ENCODE results near the gene ARMC12.

Gene ARMC12

GRCh38 chr6:35782424-35782823, 45.6 kb downstream of the ARMC12 start:
- no peak for DNase-seq (ENCODE audit: low read depth, low spot score)
- Histone ChIP-seq H3K9me3 (ENCODE audit: low read depth, low read length) (no peaks in the 10 kb centered on the region), H3K36me3 (ENCODE audit: insufficient read depth, low read length) (no peaks in the 10 kb centered on the region), H3K9ac (ENCODE audit: insufficient read length) (no peak overlapping the region), H3K27ac (no peak overlapping the region), H3K4me3 (no peak overlapping the region)
- TF ChIP-seq EZH2 (IDR thresholded peaks at IDR 0.05), result no peak

GRCh38 chr6:35784200-35784599, 47.4 kb downstream of the ARMC12 start:
- H3K27ac ChIP-seq, result no peak overlapping the region
- H3K9me3 ChIP-seq (ENCODE audit: low read depth, low read length), result no peaks in the 10 kb centered on the region
- no peaks in the 10 kb centered on the region for H3K36me3 ChIP-seq (ENCODE audit: insufficient read depth, low read length)
- H3K9ac ChIP-seq (ENCODE audit: insufficient read length), result no peak overlapping the region
- DNase-seq (ENCODE audit: low read depth, low spot score), result no peak
- H3K4me3 ChIP-seq, result no peak overlapping the region
- no peak for TF ChIP-seq POLR2AphosphoS5 (IDR thresholded peaks at IDR 0.05; ENCODE audit: borderline replicate concordance, low read depth, low read length)
- no peak for TF ChIP-seq EZH2 (IDR thresholded peaks at IDR 0.05)
- TF ChIP-seq FOXP2 (optimal IDR thresholded peaks at IDR 0.05; ENCODE audit: control extremely low read depth, extremely low read length, insufficient read depth), result no peak

GRCh38 chr6:35786272-35786671, 49.4 kb downstream of the ARMC12 start:
- no peak overlapping the region for H3K27ac ChIP-seq
- no peaks in the 10 kb centered on the region for H3K36me3 ChIP-seq (ENCODE audit: insufficient read depth, low read length)
- no peak for TF ChIP-seq FOXP2 (optimal IDR thresholded peaks at IDR 0.05; ENCODE audit: control extremely low read depth, extremely low read length, insufficient read depth)
- no peak overlapping the region; the same call in 1 of the 2 replicates for H3K4me3 ChIP-seq
- no peak for DNase-seq (ENCODE audit: low read depth, low spot score)
- no peaks in the 10 kb centered on the region for H3K9me3 ChIP-seq (ENCODE audit: low read depth, low read length)
- H3K9ac ChIP-seq (ENCODE audit: insufficient read length), result no peak overlapping the region

GRCh38 chr6:35786810-35787209, 50.0 kb downstream of the ARMC12 start:
- Histone ChIP-seq H3K4me3 (peak overlapping the region; percentile 51), H3K27ac (no peak overlapping the region), H3K36me3 (ENCODE audit: insufficient read depth, low read length) (no peaks in the 10 kb centered on the region), H3K9me3 (ENCODE audit: low read depth, low read length) (no peaks in the 10 kb centered on the region), H3K9ac (ENCODE audit: insufficient read length) (no peak overlapping the region)
- DNase-seq (ENCODE audit: low read depth, low spot score), result no peak
- TF ChIP-seq FOXP2 (optimal IDR thresholded peaks at IDR 0.05; ENCODE audit: control extremely low read depth, extremely low read length, insufficient read depth) (no peak), EZH2 (IDR thresholded peaks at IDR 0.05) (no peak), POLR2AphosphoS5 (IDR thresholded peaks at IDR 0.05; ENCODE audit: borderline replicate concordance, low read depth, low read length) (no peak)

GRCh38 chr6:35787266-35788218, 50.7 kb downstream of the ARMC12 start:
- DNase-seq (ENCODE audit: low read depth, low spot score), result no peak
- Histone ChIP-seq H3K9me3 (ENCODE audit: low read depth, low read length) (no peaks in the 10 kb centered on the region), H3K36me3 (ENCODE audit: insufficient read depth, low read length) (no peaks in the 10 kb centered on the region), H3K9ac (ENCODE audit: insufficient read length) (no peak overlapping the region), H3K27ac (no peak overlapping the region), H3K4me3 (peak overlapping the region; percentile 51)
- TF ChIP-seq EZH2 (IDR thresholded peaks at IDR 0.05), result no peak

GRCh38 chr6:35788423-35788982, 51.7 kb downstream of the ARMC12 start:
- no peaks in the 10 kb centered on the region for H3K9me3 ChIP-seq (ENCODE audit: low read depth, low read length)
- no peaks in the 10 kb centered on the region for H3K36me3 ChIP-seq (ENCODE audit: insufficient read depth, low read length)
- H3K27ac ChIP-seq, result no peak overlapping the region
- no peak overlapping the region for H3K9ac ChIP-seq (ENCODE audit: insufficient read length)
- no peak for TF ChIP-seq POLR2AphosphoS5 (IDR thresholded peaks at IDR 0.05; ENCODE audit: borderline replicate concordance, low read depth, low read length)
- no peak for TF ChIP-seq FOXP2 (optimal IDR thresholded peaks at IDR 0.05; ENCODE audit: control extremely low read depth, extremely low read length, insufficient read depth)
- TF ChIP-seq EZH2 (IDR thresholded peaks at IDR 0.05), result no peak
- no peak for DNase-seq (ENCODE audit: low read depth, low spot score)
- no peak overlapping the region for H3K4me3 ChIP-seq

- Histone ChIP-seq H3K27ac (no peak overlapping the region), H3K36me3 (ENCODE audit: insufficient read depth, low read length) (no peaks in the 10 kb centered on the region), H3K9me3 (ENCODE audit: low read depth, low read length) (no peaks in the 10 kb centered on the region), H3K9ac (ENCODE audit: insufficient read length) (no peak overlapping the region), H3K4me3 (no peak overlapping the region)
- no peak for DNase-seq (ENCODE audit: low read depth, low spot score)
- TF ChIP-seq EZH2 (IDR thresholded peaks at IDR 0.05) (no peak), FOXP2 (optimal IDR thresholded peaks at IDR 0.05; ENCODE audit: control extremely low read depth, extremely low read length, insufficient read depth) (no peak), POLR2AphosphoS5 (IDR thresholded peaks at IDR 0.05; ENCODE audit: borderline replicate concordance, low read depth, low read length) (no peak)
These were observed 53.9 kb downstream of the ARMC12 start for GRCh38 chr6:35790683-35791082.

- H3K36me3 ChIP-seq (ENCODE audit: insufficient read depth, low read length), result no peaks in the 10 kb centered on the region
- H3K9me3 ChIP-seq (ENCODE audit: low read depth, low read length), result no peaks in the 10 kb centered on the region
- H3K9ac ChIP-seq (ENCODE audit: insufficient read length), result no peak overlapping the region
- no peak for DNase-seq (ENCODE audit: low read depth, low spot score)
- H3K4me3 ChIP-seq, result no peak overlapping the region
- TF ChIP-seq EZH2 (IDR thresholded peaks at IDR 0.05) (no peak), POLR2AphosphoS5 (IDR thresholded peaks at IDR 0.05; ENCODE audit: borderline replicate concordance, low read depth, low read length) (no peak), FOXP2 (optimal IDR thresholded peaks at IDR 0.05; ENCODE audit: control extremely low read depth, extremely low read length, insufficient read depth) (no peak)
- H3K27ac ChIP-seq, result no peak overlapping the region
These were observed 58.0 kb downstream of the ARMC12 start for GRCh38 chr6:35794536-35795452.

Measured in SK-N-MC (cell line).